ENCODE results near the gene COL4A6. TPM values are rescaled to one million over a fixed set of nuclear protein-coding genes. Genes with fewer than 3 reads are reported as not detected.

The COL4A6 gene
- total RNA-seq, 1 experiment from 2014 or later, result 0.28 TPM

- ATAC-seq, result no peak
- H3K27ac ChIP-seq (ENCODE audit: low read length), result no peak overlapping the region
- POLR2A ChIA-PET, result no interaction called here
- in situ Hi-C loops (cut with HindIII; ENCODE audit: low pct_unique_long_range_greater_than_20kb, low sequenced_read_pairs), result no loop called here
- CTCF ChIA-PET, result no interaction called here
- BruUV-seq (replicated peaks), result no TSS peak
- H3K4me1 ChIP-seq (ENCODE audit: control insufficient read depth, insufficient read depth, low read length), result no peaks in the 10 kb centered on the region
- no peaks in the 10 kb centered on the region for H3K27me3 ChIP-seq (ENCODE audit: control insufficient read depth, insufficient read depth, low read length)
- intact Hi-C loops (cut with micrococcal nuclease; ENCODE audit: unreplicated experiment), result no loop called here
- H3K4me3 ChIP-seq (ENCODE audit: low read depth in 2 of 2, low read length in 2 of 2), result no peak overlapping the region
- TF ChIP-seq POLR2AphosphoS5 (IDR thresholded peaks at IDR 0.05; ENCODE audit: low read depth, low read length) (no peak), CTCF (IDR thresholded peaks at IDR 0.05) (no peak), TCF7L2 (IDR thresholded peaks at IDR 0.05; ENCODE audit: low read depth, low read length) (no peak), SIN3A (IDR thresholded peaks at IDR 0.05; ENCODE audit: borderline replicate concordance, insufficient read depth, low read depth, low read length) (no peak), REST (IDR thresholded peaks at IDR 0.05; ENCODE audit: insufficient read depth in 1 of 2, low read depth in 2 of 2, low read length in 1 of 2) (no peak)
- no peaks in the 10 kb centered on the region for H3K36me3 ChIP-seq (ENCODE audit: control insufficient read depth, insufficient read depth, low read length)
- H3K9me3 ChIP-seq (ENCODE audit: control insufficient read depth, insufficient read depth, low read depth, low read length), result no peaks in the 10 kb centered on the region
- no peak for DNase-seq (ENCODE audit: low read depth, low spot score)
Measured at GRCh38 chrX:108132034-108132433, 306.2 kb downstream of the COL4A6 start.

GRCh38 chrX:108131471-108131870, 306.8 kb downstream of the COL4A6 start:
- DNase-seq (ENCODE audit: low read depth, low spot score) (no peak), ATAC-seq (no peak)
- Histone ChIP-seq H3K4me3 (ENCODE audit: low read depth in 2 of 2, low read length in 2 of 2) (no peak overlapping the region), H3K36me3 (ENCODE audit: control insufficient read depth, insufficient read depth, low read length) (no peaks in the 10 kb centered on the region), H3K4me1 (ENCODE audit: control insufficient read depth, insufficient read depth, low read length) (no peaks in the 10 kb centered on the region), H3K27me3 (ENCODE audit: control insufficient read depth, insufficient read depth, low read length) (no peaks in the 10 kb centered on the region), H3K27ac (ENCODE audit: low read length) (no peak overlapping the region), H3K9me3 (ENCODE audit: control insufficient read depth, insufficient read depth, low read depth, low read length) (no peaks in the 10 kb centered on the region)
- TF ChIP-seq CTCF (IDR thresholded peaks at IDR 0.05) (no peak), TCF7L2 (IDR thresholded peaks at IDR 0.05; ENCODE audit: low read depth, low read length) (no peak), REST (IDR thresholded peaks at IDR 0.05; ENCODE audit: insufficient read depth in 1 of 2, low read depth in 2 of 2, low read length in 1 of 2) (no peak), POLR2AphosphoS5 (IDR thresholded peaks at IDR 0.05; ENCODE audit: low read depth, low read length) (no peak), SIN3A (IDR thresholded peaks at IDR 0.05; ENCODE audit: borderline replicate concordance, insufficient read depth, low read depth, low read length) (no peak)
- ChIA-PET POLR2A (no interaction called here), CTCF (no interaction called here)
- intact Hi-C loops (cut with micrococcal nuclease; ENCODE audit: unreplicated experiment) (no loop called here), in situ Hi-C loops (cut with HindIII; ENCODE audit: low pct_unique_long_range_greater_than_20kb, low sequenced_read_pairs) (no loop called here)
- BruUV-seq (replicated peaks), result no TSS peak
